ENCODE results near the gene HYCC1. TPM values are rescaled to one million over a fixed set of nuclear protein-coding genes. Genes with fewer than 3 reads are reported as not detected.

HYCC1 gene
- total RNA-seq, 6 experiments from 2014 or later: 8.1 to 15.4 (median 13.9) TPM

DNA sequence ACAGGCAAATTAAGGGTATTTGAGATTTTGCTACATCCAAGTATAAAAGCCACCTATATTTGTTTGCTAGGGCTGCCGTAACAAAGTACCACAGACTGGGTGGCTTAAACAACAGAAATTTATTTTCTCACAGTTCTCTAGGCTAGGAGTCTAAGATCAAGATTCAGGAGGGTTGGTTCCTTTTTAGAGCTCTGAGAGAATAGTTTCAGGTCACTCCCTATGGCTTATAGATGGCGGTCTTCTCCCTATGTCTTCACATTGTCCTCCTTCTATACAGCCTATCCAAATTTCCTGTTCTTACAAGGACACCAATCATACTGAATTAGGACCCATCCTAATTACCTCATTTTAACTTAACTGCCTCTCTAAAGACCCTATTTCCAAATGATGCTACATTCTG, 11.2 kb downstream of the HYCC1 start:
- 100% methylated on average over 1 of the region's 2 CpGs for WGBS (ENCODE audit: insufficient coverage, low coverage, low lambda C conversion rate, missing lambda C conversion rate)
- H3K9me3 ChIP-seq: no peaks in the 10 kb centered on the region
- no peak overlapping the region for H3K27ac ChIP-seq
- H3K4me1 ChIP-seq: peaks cover 0 to 6% (median 0%) of the 10 kb centered on the region in 4 donors
- no peaks in the 10 kb centered on the region for H3K36me3 ChIP-seq
- no peaks in the 10 kb centered on the region for H3K27me3 ChIP-seq
- ATAC-seq (no peak), DNase-seq (no peak)
- no peak overlapping the region for H3K4me3 ChIP-seq
- TF ChIP-seq POLR2A (IDR thresholded peaks at IDR 0.05): no peak
- TF ChIP-seq CTCF (IDR thresholded peaks at IDR 0.05): no peak
- intact Hi-C loops (cut with DNase I): no loop called here

GRCh38 chr7:23001610-23002009, 12.3 kb downstream of the HYCC1 start:
- no peaks in the 10 kb centered on the region for H3K9me3 ChIP-seq
- no peak for DNase-seq
- intact Hi-C loops (cut with DNase I): no loop called here
- H3K36me3 ChIP-seq: no peaks in the 10 kb centered on the region
- no peak overlapping the region for H3K27ac ChIP-seq
- no peak for ATAC-seq
- no peak for TF ChIP-seq POLR2A (IDR thresholded peaks at IDR 0.05)
- TF ChIP-seq CTCF (IDR thresholded peaks at IDR 0.05): no peak
- no peak overlapping the region for H3K4me3 ChIP-seq
- no peaks in the 10 kb centered on the region for H3K27me3 ChIP-seq
- H3K4me1 ChIP-seq: peaks cover 0 to 6% (median 0%) of the 10 kb centered on the region in 4 donors
- WGBS (ENCODE audit: insufficient coverage, low coverage, low lambda C conversion rate, missing lambda C conversion rate): 22% methylated on average over 1 of the region's 1 CpG

GRCh38 chr7:23000597-23001360, 13.2 kb downstream of the HYCC1 start:
- H3K27ac ChIP-seq: no peak overlapping the region
- no peaks in the 10 kb centered on the region for H3K27me3 ChIP-seq
- peaks cover 0 to 6% (median 0%) of the 10 kb centered on the region in 4 donors for H3K4me1 ChIP-seq
- 84% methylated on average over 4 of the region's 4 CpGs for WGBS (ENCODE audit: insufficient coverage, low coverage, low lambda C conversion rate, missing lambda C conversion rate)
- intact Hi-C loops (cut with DNase I): no loop called here
- no peak for ATAC-seq
- no peak overlapping the region for H3K4me3 ChIP-seq
- H3K36me3 ChIP-seq: no peaks in the 10 kb centered on the region
- TF ChIP-seq CTCF (IDR thresholded peaks at IDR 0.05) (no peak), POLR2A (IDR thresholded peaks at IDR 0.05) (no peak)
- no peak for DNase-seq
- H3K9me3 ChIP-seq: no peaks in the 10 kb centered on the region

- TF ChIP-seq CTCF (IDR thresholded peaks at IDR 0.05) (no peak), POLR2A (IDR thresholded peaks at IDR 0.05) (no peak)
- DNase-seq (no peak), ATAC-seq (no peak)
- intact Hi-C loops (cut with DNase I): no loop called here
- no peaks in the 10 kb centered on the region for H3K27me3 ChIP-seq
- H3K27ac ChIP-seq: no peak overlapping the region
- H3K4me1 ChIP-seq: peaks cover 0 to 6% (median 0%) of the 10 kb centered on the region in 4 donors
- 63% methylated on average over 2 of the region's 2 CpGs for WGBS (ENCODE audit: insufficient coverage, low coverage, low lambda C conversion rate, missing lambda C conversion rate)
- H3K4me3 ChIP-seq: no peak overlapping the region
- H3K9me3 ChIP-seq: no peaks in the 10 kb centered on the region
- no peaks in the 10 kb centered on the region for H3K36me3 ChIP-seq
These were observed 15.4 kb downstream of the HYCC1 start for GRCh38 chr7:22998519-22998896.
